Brain microvascular endothelial cell (primary cell): ENCODE results near the gene POLR2H.

ENCODE experiments used
- DNase-seq: peaks from one replicate; pipeline ENCODE4 v3.0.0-alpha.2; 2020
- H3K27ac ChIP-seq: fragments of 250-450 bp; sonication (Bioruptor Pico); 2 replicates; pipeline ENCODE4 v1.5.1; 2020; ENCODE audit warnings: mild to moderate bottlenecking, moderate library complexity
- H3K27me3 ChIP-seq: fragments of 250-450 bp; sonication (Bioruptor Pico); replicated peaks from 2 replicates; pipeline ENCODE4 v1.5.1; 2020; ENCODE audit warnings: mild to moderate bottlenecking
- H3K36me3 ChIP-seq: fragments of 250-450 bp; sonication (Bioruptor Pico); replicated peaks from 2 replicates; pipeline ENCODE4 v1.5.1; 2020; ENCODE audit warnings: mild to moderate bottlenecking
- H3K4me3 ChIP-seq: 2 replicates; pipeline ENCODE4 v1.5.1; 2011; ENCODE audit warnings: low read depth, mild to moderate bottlenecking, control low read depth, low read length, moderate library complexity
- in situ Hi-C: cut with HindIII; loops from 2 replicates; pipeline ENCODE4 v1.10.0; 2017; ENCODE audit warnings: low sequenced_read_pairs, low pct_ligation_motif_present
- TF ChIP-seq, protein P1 (sequence below): IDR thresholded peaks from 2 replicates; pipeline ENCODE4 v1.5.1; 2011; ENCODE audit warnings: low read depth, mild to moderate bottlenecking, moderate library complexity, low read length, control low read depth, inconsistent platforms; ENCODE audit errors: missing control alignments

POLR2H gene

DNA sequence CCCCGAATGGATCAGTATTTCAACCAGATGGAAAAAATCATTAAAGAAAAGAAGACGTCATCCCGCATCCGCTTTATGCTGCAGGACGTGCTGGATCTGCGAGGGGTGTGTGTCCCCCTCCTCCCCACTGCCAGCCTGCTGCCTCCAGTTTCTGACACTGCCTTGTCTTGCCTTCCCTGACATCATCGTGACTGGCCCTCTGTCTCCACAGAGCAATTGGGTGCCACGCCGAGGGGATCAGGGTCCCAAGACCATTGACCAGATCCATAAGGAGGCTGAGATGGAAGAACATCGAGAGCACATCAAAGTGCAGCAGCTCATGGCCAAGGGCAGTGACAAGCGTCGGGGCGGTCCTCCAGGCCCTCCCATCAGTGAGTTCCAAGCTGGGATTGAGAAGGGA lies 36.2 kb upstream of the POLR2H start:
- peaks cover 100% of the 10 kb centered on the region for H3K36me3 ChIP-seq
- no peaks in the 10 kb centered on the region for H3K27me3 ChIP-seq
- no peak overlapping the region for H3K4me3 ChIP-seq
- TF ChIP-seq, protein P1, sequence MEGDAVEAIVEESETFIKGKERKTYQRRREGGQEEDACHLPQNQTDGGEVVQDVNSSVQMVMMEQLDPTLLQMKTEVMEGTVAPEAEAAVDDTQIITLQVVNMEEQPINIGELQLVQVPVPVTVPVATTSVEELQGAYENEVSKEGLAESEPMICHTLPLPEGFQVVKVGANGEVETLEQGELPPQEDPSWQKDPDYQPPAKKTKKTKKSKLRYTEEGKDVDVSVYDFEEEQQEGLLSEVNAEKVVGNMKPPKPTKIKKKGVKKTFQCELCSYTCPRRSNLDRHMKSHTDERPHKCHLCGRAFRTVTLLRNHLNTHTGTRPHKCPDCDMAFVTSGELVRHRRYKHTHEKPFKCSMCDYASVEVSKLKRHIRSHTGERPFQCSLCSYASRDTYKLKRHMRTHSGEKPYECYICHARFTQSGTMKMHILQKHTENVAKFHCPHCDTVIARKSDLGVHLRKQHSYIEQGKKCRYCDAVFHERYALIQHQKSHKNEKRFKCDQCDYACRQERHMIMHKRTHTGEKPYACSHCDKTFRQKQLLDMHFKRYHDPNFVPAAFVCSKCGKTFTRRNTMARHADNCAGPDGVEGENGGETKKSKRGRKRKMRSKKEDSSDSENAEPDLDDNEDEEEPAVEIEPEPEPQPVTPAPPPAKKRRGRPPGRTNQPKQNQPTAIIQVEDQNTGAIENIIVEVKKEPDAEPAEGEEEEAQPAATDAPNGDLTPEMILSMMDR = no peak
- in situ Hi-C loops = no loop called here
- no peak for DNase-seq
- H3K27ac ChIP-seq = no peak overlapping the region

DNA sequence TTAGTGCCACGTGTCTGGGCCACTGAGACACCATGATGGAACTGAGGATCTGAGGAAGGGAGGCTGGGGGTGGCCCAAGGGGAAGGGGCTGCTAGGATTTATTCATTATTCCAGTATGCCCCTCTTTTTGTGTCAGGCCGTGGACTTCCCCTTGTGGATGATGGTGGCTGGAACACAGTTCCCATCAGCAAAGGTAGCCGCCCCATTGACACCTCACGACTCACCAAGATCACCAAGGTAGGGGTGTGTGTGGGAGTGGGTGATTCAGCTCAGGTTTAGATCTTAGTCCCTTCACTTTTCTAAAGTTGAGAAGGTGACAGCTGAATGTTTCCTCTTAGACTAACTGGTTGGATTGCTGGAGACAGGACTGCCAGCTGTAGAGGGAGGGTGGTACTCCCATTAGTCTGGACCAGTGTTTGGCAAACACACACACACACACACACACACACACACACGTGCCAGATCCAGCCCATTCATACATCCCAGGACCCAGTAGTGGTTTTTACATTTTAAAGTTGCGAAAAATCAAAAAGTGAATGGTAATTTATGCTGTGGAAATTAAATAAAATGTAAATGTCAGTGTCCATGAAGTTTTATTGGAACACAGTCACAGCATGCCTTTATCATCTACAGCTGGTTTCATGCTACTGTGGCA lies 35.7 kb upstream of the POLR2H start:
- DNase-seq = no peak
- TF ChIP-seq, protein P1 = no peak
- in situ Hi-C loops = no loop called here
- peaks cover 100% of the 10 kb centered on the region for H3K36me3 ChIP-seq
- no peaks in the 10 kb centered on the region for H3K27me3 ChIP-seq
- no peak overlapping the region for H3K4me3 ChIP-seq
- H3K27ac ChIP-seq = no peak overlapping the region

DNA sequence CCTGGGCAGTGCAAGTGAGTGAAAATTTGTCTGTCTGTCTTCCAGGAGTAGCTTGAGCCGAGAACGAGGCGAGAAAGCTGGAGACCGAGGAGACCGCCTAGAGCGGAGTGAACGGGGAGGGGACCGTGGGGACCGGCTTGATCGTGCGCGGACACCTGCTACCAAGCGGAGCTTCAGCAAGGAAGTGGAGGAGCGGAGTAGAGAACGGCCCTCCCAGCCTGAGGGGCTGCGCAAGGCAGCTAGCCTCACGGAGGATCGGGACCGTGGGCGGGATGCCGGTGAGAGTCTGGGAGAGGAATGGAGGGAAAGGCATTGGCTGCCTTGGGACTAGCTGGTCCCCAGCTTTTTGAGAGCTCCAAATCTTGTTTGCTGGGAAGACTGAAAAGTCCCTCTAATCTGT lies 34.3 kb upstream of the POLR2H start:
- Histone ChIP-seq H3K4me3 (no peak overlapping the region), H3K27ac (no peak overlapping the region), H3K36me3 (peaks cover 100% of the 10 kb centered on the region), H3K27me3 (no peaks in the 10 kb centered on the region)
- TF ChIP-seq, protein P1 = no peak
- in situ Hi-C loops = no loop called here
- DNase-seq = no peak

DNA sequence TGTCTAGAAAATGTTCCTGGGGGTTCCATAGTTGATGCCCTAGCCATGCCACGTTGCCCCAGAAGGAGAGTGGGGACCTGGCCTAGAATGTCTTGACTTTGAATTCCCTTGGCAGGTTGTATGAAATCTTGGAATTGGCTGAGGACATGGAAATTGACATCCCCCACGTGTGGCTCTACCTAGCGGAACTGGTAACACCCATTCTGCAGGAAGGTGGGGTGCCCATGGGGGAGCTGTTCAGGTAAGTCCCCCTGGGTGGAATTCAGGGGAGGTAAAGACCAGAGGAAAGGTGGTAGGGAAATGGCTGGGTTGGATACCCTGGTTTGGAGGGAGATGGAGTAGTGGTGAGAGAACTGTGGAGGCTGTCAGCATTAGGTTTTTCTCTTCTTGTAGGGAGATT lies 33.0 kb upstream of the POLR2H start:
- DNase-seq = no peak
- H3K27me3 ChIP-seq = no peaks in the 10 kb centered on the region
- no peak overlapping the region for H3K4me3 ChIP-seq
- H3K36me3 ChIP-seq = peaks cover 98% of the 10 kb centered on the region
- no peak overlapping the region for H3K27ac ChIP-seq
- TF ChIP-seq, protein P1 = no peak
- in situ Hi-C loops = no loop called here

DNA sequence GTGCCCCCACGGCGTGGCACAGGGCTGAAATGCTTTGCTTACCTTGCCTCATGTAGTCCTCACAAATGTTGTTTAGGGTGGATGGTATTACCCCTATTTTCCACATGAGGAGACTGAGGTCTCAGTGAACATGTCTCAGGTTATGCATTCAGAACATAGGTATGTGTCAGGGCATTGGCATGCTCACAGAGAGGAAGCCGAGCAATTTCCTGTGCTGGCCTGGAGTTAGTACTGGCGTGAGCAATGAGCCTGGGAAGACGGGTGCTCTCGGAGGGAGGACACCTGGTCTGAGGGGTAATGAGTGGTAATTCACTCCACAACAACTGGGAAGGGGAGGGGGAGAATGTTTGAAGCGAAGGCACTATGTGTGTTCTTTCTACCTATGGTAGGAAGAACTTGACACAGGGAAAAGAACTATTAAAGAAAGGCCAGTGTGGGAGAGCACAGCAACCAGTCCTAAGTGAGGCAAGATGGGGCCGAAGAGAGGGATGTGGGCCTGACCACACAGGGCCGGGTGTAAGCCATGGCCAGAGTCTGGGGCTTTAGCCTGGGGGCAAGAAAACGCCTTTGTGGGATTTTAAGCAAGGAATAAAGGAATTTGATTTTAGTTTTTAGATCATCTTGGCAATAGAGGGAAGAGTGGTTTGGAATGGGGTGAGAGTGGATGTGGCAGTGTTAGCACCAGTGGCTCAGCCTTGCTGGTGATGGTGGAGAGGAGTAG lies 29.0 kb upstream of the POLR2H start:
- Histone ChIP-seq H3K27me3 (no peaks in the 10 kb centered on the region), H3K36me3 (peaks cover 79% of the 10 kb centered on the region), H3K4me3 (no peak overlapping the region), H3K27ac (peak overlapping the region; percentile 83)
- peak; percentile 93 for DNase-seq
- TF ChIP-seq, protein P1 = no peak
- in situ Hi-C loops = no loop called here

DNA sequence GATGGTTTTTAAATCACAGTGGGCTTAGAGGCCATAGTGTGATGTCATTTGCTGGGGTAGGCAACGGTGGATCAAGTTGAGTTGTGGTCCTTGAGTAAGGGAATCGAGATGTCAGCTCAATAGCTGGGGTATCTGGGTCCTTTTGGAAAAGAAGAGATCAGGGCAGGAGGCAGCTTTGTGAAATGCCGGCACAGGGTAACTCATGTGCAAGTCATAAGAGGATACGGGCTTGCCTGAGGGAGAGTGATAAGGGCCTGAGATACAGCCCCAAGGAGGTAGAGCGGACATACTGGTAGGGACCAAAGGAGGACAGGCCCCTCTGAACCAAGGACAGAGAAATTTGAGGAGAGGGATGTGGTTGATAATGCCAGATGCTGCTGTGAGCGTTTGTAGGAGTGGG lies 28.3 kb upstream of the POLR2H start:
- TF ChIP-seq, protein P1 = no peak
- peaks cover 72% of the 10 kb centered on the region for H3K36me3 ChIP-seq

More for the DNA sequence above, 28.3 kb upstream of the POLR2H start:
- H3K27me3 ChIP-seq = no peaks in the 10 kb centered on the region
- DNase-seq = no peak
- peak overlapping the region; percentile 83 for H3K27ac ChIP-seq
- no peak overlapping the region for H3K4me3 ChIP-seq
- in situ Hi-C loops = no loop called here
